Measurements from ENCODE around the gene OPCML.

OPCML gene

DNA sequence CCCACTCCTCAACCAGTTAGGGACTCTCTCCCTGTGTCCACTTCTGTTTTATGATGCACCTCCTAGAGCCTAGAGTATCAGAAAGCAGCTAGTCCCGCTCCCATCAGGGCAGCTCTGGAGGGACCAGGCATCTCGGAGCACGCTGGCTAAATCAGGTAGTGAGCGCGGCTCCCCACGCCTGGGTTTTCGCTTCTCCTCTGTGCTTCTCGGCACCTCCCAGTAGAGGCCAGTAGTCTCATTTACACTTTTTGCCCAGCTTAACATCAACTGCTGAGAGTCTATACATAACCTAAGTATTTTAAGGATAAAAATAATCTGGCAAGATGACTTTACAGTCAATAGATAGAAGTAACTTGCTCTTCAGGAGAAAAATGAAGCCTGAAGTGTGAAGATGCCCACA lies 473.8 kb downstream of the OPCML start:
- no peak for DNase-seq

- DNase-seq = no peak
Observed at GRCh38 chr11:133053124-133053776, 479.1 kb downstream of the OPCML start.

GRCh38 chr11:133052537-133052936 lies 479.8 kb downstream of the OPCML start:
- DNase-seq = no peak

DNA sequence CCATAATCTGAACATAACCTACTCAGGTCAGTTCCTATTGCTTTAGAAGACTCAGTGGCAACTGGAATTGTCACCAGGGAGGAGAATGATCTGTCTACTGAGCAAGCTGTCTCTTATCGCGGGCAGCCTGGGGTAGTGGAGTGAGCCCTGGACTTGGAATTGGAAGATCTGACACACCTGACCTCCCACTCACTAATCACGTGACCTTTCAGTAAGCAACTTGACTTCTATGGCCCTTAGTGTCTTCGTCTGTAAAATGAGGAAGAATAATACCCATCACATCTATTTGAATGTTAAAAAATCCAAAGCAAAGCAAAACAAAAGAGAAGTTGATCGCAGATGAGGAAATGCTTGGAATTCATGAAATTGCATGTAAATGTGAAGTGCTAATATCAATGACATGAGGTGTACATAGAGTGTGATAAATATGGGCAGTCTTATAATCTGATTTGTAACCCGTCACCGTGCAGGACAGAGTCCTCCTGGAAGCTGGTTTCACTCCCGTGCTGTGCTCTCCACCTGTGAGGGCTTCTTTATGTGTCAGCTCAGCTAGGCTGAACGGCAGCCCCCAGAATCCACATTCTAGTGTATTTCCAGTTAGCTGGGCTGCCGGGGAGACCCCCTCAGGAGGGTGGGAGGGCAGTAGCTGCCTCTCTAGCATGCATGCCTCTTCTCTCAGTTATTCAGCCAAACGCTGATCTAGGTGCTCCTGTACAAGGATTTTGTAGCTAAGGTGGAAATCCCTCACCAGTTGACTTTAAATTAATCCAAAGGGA lies 482.9 kb downstream of the OPCML start:
- no peak for DNase-seq

DNA sequence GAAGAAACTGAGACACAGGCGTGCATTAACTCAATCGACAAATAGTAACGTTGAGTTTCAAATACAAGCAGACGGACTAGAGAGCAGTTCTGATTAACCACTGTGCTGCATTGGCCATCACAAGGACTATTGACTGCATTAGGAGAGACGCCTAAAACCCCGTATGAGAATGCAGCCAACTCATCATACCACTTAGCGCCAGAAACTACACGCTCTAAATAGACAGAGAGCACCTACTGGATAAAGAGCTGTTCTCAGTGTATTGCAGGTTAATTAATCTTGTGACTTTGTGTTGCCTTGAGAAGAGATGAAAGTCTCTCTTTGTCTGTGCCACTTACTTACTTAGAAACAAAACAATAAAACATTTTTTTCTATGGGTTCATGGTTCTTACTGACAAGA lies 484.0 kb downstream of the OPCML start:
- DNase-seq = no peak

DNA sequence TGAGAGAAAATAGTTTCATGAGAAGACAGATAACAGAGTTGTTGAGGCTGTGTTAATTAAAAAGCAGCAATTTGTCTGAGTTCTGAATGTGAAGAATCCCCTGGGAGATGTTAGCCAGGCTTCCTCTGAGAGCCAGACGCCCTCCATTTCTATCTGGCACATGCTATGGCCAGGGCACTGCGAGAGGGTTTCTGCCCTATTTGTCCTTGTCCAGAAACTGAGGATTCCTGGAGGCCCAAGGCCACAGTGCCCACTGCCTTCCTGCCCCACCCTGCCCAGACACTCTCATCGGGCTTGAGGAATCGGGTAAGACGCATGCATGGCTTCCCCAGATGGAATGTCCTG lies 484.6 kb downstream of the OPCML start:
- no peak for DNase-seq

DNA sequence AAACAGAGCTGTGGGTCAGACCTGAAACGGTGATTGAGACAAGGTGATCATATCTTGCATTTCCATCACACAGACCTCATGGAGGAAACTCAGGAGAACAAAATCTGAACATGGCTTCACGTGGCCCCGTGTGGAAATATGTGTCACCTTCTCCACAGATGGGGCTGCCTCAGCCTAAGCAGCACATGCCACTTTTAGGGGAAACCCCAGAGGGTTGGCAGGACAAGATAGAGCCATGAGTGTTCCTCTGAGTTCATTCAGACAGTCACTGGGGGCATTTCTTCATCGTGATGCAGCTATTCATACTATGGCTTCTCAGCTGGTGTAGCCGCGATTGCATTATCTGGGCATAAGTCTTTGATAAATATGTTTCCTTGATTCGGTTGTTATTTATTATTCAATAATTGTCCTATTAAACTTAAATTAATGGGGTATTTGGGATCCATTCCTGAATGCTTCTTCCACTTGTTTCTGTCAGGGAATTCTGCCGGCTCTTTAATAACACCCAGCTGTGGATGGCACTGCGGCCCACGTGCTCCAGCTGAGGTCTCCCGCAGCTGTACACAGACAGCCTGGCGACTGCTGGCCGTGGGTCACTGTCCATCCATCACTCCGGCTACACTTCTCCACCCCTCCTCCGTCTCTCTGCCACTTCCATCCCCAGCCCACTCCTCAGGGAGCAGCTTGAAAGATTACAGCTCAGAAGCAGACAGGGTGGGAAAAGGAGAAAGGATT lies 485.1 kb downstream of the OPCML start:
- DNase-seq = no peak

- no peak for DNase-seq
Observed at GRCh38 chr11:133046252-133046651, 486.0 kb downstream of the OPCML start.

GRCh38 chr11:133041928-133042882 lies 490.1 kb downstream of the OPCML start:
- DNase-seq = no peak

DNA sequence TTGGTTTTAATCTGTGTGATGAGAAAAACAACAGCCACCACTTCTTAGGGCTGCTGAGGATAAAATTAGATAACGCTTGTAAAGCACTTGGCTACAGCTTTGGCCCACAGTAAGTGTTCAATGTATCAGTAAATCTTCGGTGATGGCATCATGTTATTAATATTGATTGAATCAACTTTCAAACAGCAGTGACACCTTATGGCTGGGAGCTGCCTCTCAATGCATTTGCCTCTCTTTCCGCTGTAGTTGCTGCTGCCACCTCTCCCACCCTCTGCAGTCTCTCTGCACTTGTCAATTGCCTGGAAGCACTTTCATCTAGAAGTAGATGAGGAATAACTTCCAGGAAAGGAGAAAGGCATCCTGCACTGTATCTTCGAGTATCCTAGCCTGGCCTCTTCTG lies 491.1 kb downstream of the OPCML start:
- no peak for DNase-seq

DNA sequence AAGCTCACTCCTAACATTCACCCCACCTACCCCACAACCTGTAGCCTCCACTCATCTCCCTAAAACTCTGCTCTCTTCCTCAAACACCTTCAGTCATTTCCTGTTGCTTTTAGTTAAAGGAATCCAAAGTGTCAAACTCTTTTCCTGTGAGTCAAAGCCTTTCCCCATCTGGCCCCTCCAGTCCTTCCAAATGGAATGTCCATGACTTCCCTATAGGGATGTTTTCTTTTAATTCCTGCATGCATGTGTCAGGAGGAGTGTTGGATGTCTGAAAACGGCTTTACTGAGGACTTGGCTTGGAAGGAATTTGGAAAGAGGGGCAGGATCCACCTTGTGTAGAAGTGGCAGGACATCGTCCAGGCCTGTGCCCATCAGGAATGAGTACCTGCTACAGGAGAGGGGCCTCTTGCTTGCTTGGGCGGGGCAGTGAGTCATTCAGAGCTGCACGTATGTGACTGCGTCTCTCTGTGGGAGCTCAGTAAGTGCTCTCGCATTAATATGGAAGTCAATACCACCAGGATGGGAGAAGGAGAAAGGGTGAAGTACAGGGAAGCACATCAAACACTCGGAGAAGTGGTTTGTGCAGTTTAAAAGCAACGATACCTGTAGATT lies 491.9 kb downstream of the OPCML start:
- no peak for DNase-seq

GRCh38 chr11:133038850-133039249 lies 493.5 kb downstream of the OPCML start:
- DNase-seq = no peak

GRCh38 chr11:133034929-133035328 lies 497.4 kb downstream of the OPCML start:
- no peak for DNase-seq

- no peak for DNase-seq
Observed at GRCh38 chr11:133029107-133029506, 503.2 kb downstream of the OPCML start.

DNA sequence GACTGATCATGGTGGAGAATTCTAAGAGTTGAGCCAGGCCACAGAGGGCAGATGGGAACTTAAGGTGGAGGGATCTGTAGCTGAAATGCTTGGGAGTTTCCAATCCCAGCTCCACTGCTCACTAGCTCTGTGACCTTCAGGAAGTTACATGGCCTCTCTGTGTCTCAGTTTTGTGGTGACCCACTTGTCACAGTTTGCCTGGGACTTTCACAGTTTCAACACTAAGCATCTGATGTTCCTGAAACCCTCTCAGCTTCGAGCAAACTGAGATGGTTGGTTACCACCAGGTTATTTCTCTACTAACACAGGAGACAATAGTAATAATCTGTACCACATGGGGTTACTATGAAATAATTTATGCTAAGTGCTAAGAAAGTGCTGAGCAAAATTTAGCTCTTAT lies 505.3 kb downstream of the OPCML start:
- DNase-seq = no peak

- DNase-seq = no peak
Observed at GRCh38 chr11:133024301-133024700, 508.0 kb downstream of the OPCML start.

DNA sequence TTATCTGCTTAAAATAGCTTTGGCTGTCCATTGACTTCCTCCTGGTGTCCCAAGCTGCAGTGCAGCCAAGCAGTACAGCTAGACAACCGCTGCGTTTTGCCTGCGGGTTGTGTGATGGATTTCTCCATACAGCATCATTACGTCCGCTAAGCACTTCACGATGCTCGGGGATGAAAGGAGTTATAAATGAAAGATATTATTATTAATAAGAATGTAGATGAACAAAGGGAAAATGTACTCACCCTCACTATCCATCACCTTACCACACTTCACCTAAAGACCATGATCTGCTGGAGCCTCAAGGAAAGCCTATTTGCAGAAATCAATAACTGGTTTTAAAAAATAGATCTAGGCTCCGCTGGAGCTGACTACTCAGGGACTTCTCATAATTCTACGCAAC lies 509.1 kb downstream of the OPCML start:
- no peak for DNase-seq

DNA sequence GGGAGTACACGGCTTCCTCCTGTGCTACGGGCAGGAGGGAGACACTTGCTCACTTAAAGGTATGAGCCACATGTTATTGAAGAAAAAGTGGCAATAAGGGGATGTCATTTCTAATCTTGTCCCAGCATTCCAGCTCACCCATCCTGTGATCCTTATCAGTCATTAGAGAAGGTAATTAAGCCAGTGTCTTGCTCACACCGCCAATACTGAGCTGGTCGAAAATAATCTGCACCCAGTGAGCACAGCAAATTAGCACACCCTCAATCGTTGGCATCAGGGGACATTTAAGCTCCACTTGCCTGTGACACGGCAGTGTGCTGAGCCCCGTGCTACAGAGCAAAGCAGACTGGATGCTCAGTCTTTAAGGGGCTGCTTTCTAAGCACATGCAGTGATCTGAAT lies 510.7 kb downstream of the OPCML start:
- no peak for DNase-seq

GRCh38 chr11:133020372-133020714 lies 512.0 kb downstream of the OPCML start:
- DNase-seq = no peak

GRCh38 chr11:133019545-133020371 lies 512.5 kb downstream of the OPCML start:
- DNase-seq = no peak

GRCh38 chr11:133015457-133015856 lies 516.8 kb downstream of the OPCML start:
- DNase-seq = no peak

GRCh38 chr11:133014337-133014736 lies 518.0 kb downstream of the OPCML start:
- DNase-seq = no peak

Measured in activated T-cell treated with anti-CD3 and anti-CD28 coated beads, Interleukin-2, amount 50 U/mL, for 1 hour (primary cell).